Caco-2 (cell line): Measurements from ENCODE around the gene SERPINE1. TPM values are rescaled to one million over a fixed set of nuclear protein-coding genes. Genes with fewer than 3 reads are reported as not detected.

Experiments used
- BruUV-seq: library from RNA; stranded (reverse); fragments of 400-500 nt; replicated peaks from 2 replicates; lab custom pipeline; 2021; lab: Mats Ljungman, UMichigan
- CTCF ChIA-PET: fragments of 300-600 bp; sonication (Branson Sonifier 250); formaldehyde crosslinking; loops from one replicate; lab custom pipeline; 2022; ENCODE audit warnings: antibody characterized with exemption; lab: Charles Lee
- POLR2A ChIA-PET: fragments of 300-600 bp; sonication (Branson Sonifier 250); formaldehyde crosslinking; loops from one replicate; lab custom pipeline; 2022; ENCODE audit warnings: antibody characterized with exemption; lab: Charles Lee
- DNase-seq, 2 experiments: peaks; one replicate each; pipeline versions ENCODE4 v3.0.0 to v3.0.0-alpha.2; 2020 to 2022
- H3K27me3 ChIP-seq: replicated peaks from 2 replicates; pipeline ENCODE4 v1.6.0; 2011; ENCODE audit warnings: low read length; ENCODE audit not compliant: control insufficient read depth, insufficient read depth
- H3K36me3 ChIP-seq: 2 replicates; pipeline ENCODE4 v1.5.1; 2011; ENCODE audit warnings: low read length; ENCODE audit not compliant: control insufficient read depth, insufficient read depth
- H3K4me1 ChIP-seq: fragments of 250-450 bp; sonication (Bioruptor Pico); 2 replicates; pipeline ENCODE4 v1.5.1; 2020; ENCODE audit warnings: mild to moderate bottlenecking
- H3K4me3 ChIP-seq: 2 replicates; pipeline ENCODE4 v1.5.1; 2011; ENCODE audit warnings: low read depth, mild to moderate bottlenecking, control low read depth, low read length
- H3K9me3 ChIP-seq: fragments of 250-450 bp; sonication (Bioruptor Pico); 2 replicates; pipeline ENCODE4 v1.5.1; 2020; ENCODE audit warnings: mild to moderate bottlenecking, moderate library complexity
- H3K27ac Mint-ChIP-seq: one replicate; pipeline ENCODE4 v1.8.0; 2022; ENCODE audit warnings: mixed read lengths; ENCODE audit not compliant: unreplicated experiment
- H3K27me3 Mint-ChIP-seq: one replicate; pipeline ENCODE4 v1.8.0; 2022; ENCODE audit warnings: mixed read lengths; ENCODE audit not compliant: insufficient read depth, unreplicated experiment
- H3K36me3 Mint-ChIP-seq: one replicate; pipeline ENCODE4 v1.8.0; 2022; ENCODE audit warnings: mild to moderate bottlenecking, mixed read lengths; ENCODE audit not compliant: insufficient read depth, unreplicated experiment
- H3K4me1 Mint-ChIP-seq: one replicate; pipeline ENCODE4 v1.8.0; 2022; ENCODE audit warnings: low read depth, mixed read lengths; ENCODE audit not compliant: unreplicated experiment
- H3K4me3 Mint-ChIP-seq: one replicate; pipeline ENCODE4 v1.8.0; 2022; ENCODE audit warnings: mild to moderate bottlenecking, moderate library complexity, mixed read lengths; ENCODE audit not compliant: unreplicated experiment
- H3K9me3 Mint-ChIP-seq: one replicate; pipeline ENCODE4 v1.8.0; 2022; ENCODE audit warnings: mixed read lengths; ENCODE audit not compliant: unreplicated experiment
- CTCF ChIP-seq, 2 experiments: fragments of 200-600 bp in 1 of 2; IDR thresholded peaks; 1 replicate in 1 of 2; 2 replicates in 1 of 2; pipeline versions ENCODE4 v1.5.1 to v1.8.0; 2011 to 2022; ENCODE audit warnings: antibody characterized with exemption in 1 of 2, control low read depth in 1 of 2, inconsistent platforms in 1 of 2, low read depth in 1 of 2, low read length in 1 of 2, mild to moderate bottlenecking in 1 of 2, moderate library complexity in 1 of 2; ENCODE audit not compliant: insufficient read depth in 1 of 2, severe bottlenecking in 1 of 2, unreplicated experiment in 1 of 2
- intact Hi-C: fragments of 100-400 bp; cut with micrococcal nuclease; formaldehyde crosslinking; loops from one replicate; pipeline ENCODE4 v1.10.0; 2022; ENCODE audit not compliant: unreplicated experiment
- total RNA-seq: library from RNA; stranded (reverse); gene quantifications from 2 replicates; pipeline ENCODE4 v1.2.3, GENCODE V29; 2022

SERPINE1 gene
- total RNA-seq, 1 experiment from 2014 or later = 0.25 TPM

DNA sequence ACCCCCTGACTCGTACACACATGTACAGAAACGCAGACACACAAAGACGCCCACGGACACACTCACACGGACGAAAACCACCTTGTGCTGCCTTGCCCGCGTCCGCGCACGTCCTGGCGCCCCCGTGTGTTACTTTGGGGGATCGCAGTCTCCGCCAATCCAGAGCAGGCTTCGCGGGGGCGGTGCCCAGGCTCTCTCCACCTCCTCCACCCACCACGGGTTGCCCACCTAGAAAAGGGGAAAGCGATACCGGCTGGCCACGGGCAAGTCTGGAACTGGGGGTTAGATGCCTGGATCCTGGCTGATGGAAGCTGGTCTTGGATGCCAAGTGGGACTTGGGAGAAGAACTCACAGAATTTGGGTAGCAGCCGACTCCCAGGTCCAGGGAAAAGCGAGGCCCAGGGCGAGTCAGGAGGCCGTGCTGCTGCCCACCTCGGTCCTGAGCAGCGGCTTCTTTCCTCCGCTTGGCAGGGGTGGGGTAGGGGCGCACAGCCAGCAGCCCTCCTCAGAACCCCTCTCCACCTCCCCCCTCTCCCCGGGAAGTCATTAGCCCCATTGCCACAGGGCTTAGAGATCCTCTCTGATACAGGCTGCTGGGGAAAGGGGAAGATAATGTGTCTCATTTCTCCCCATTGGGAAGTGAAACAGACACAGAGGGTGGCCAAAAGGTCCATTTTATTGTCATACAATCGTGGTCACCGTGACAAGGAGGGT is 43.1 kb downstream of the SERPINE1 start:
- H3K4me3 ChIP-seq = no peak overlapping the region
- POLR2A ChIA-PET = no interaction called here
- Mint-ChIP-seq H3K9me3 (no peaks in the 10 kb centered on the region), H3K4me3 (no peak overlapping the region), H3K27ac (no peak overlapping the region), H3K27me3 (peaks cover 59% of the 10 kb centered on the region), H3K4me1 (peaks cover 45% of the 10 kb centered on the region), H3K36me3 (peaks cover 11% of the 10 kb centered on the region)
- BruUV-seq = no TSS peak
- peak; percentile 67 to 88 for DNase-seq
- H3K27me3 ChIP-seq = peaks cover 10% of the 10 kb centered on the region
- H3K9me3 ChIP-seq = no peaks in the 10 kb centered on the region
- H3K36me3 ChIP-seq = no peaks in the 10 kb centered on the region
- TF ChIP-seq CTCF (IDR thresholded peaks at IDR 0.05; ENCODE audit: insufficient read depth in 1 of 2, low read depth in 1 of 2, low read length in 1 of 2, severe bottlenecking in 1 of 2, unreplicated experiment in 1 of 2) = peak; percentile 92 to 94
- CTCF ChIA-PET = interaction anchor here (0.9 to 1.5 kb wide), 3 partner anchors 9 to 26 kb away, joined by 3 to 7 read pairs (median 6); no protein-coding TSS in a partner anchor
- intact Hi-C loops = loop anchor here (1.0 kb wide), 2 partner anchors 22 to 26 kb away; no protein-coding TSS in a partner anchor
- H3K4me1 ChIP-seq = peaks cover 29% of the 10 kb centered on the region

DNA sequence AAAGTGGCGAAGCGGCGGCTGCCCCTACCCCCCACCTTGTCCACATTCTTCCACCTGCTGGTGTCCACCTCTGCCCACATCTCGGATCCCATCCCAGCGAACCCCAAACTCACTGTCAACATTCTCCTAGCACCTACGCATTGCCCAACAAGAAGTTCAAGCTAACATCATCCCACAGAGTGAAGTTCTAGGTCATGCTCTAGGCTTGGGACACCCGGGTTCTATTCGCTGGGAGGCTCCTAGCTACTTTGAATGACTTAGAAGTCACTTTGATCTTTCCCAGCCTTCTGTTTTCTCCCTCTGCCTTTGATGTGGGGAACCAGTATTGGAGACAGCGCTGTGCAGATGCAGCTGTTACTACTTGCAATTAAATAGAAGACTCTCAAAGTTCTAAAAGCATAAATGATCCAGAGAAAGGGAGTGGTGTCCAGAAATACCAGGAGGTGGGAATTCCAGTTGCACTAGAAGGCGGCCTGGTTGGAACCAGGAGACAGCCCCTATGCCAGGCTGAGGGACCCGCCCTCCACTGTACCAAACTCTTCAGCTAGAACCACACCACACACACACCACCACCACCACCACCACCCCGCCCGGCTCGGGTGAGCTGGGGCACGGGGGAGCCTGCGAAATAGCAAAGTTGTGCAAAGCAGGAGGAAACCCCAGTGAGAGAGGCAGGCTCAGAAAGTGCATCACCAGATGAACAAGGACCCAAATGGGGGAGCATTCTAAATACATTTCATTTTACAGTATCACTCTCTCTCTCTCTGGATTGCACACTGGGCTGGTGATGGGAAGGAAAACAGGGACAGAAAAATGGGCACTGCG is 43.9 kb downstream of the SERPINE1 start:
- H3K36me3 Mint-ChIP-seq = peaks cover 2% of the 10 kb centered on the region
- ChIA-PET POLR2A (interaction anchor here (0.7 kb wide), 1 partner anchor 1176 kb away, joined by 3 read pairs; no protein-coding TSS in a partner anchor), CTCF (interaction anchor here (0.9 to 1.5 kb wide), 4 partner anchors 10 to 27 kb away, joined by 3 to 7 read pairs (median 6); no protein-coding TSS in a partner anchor)
- intact Hi-C loops = loop anchor here (1.0 kb wide), 1 partner anchor 27 kb away; no protein-coding TSS in a partner anchor
- no peaks in the 10 kb centered on the region for H3K9me3 ChIP-seq
- no peak overlapping the region for H3K27ac Mint-ChIP-seq
- H3K4me1 Mint-ChIP-seq = peaks cover 40% of the 10 kb centered on the region
- H3K4me3 ChIP-seq = no peak overlapping the region
- peaks cover 26% of the 10 kb centered on the region for H3K4me1 ChIP-seq
- H3K27me3 ChIP-seq = peaks cover 10% of the 10 kb centered on the region
- no peaks in the 10 kb centered on the region for H3K9me3 Mint-ChIP-seq
- DNase-seq = no peak
- BruUV-seq = no TSS peak
- H3K4me3 Mint-ChIP-seq = peak overlapping the region; percentile 64
- H3K36me3 ChIP-seq = no peaks in the 10 kb centered on the region
- peaks cover 60% of the 10 kb centered on the region for H3K27me3 Mint-ChIP-seq
- no peak for TF ChIP-seq CTCF (IDR thresholded peaks at IDR 0.05; ENCODE audit: insufficient read depth in 1 of 2, low read depth in 1 of 2, low read length in 1 of 2, severe bottlenecking in 1 of 2, unreplicated experiment in 1 of 2)

GRCh38 chr7:101171442-101171837 is 44.5 kb downstream of the SERPINE1 start:
- Histone ChIP-seq H3K9me3 (no peaks in the 10 kb centered on the region), H3K4me1 (peaks cover 26% of the 10 kb centered on the region), H3K36me3 (no peaks in the 10 kb centered on the region), H3K27me3 (peaks cover 10% of the 10 kb centered on the region), H3K4me3 (no peak overlapping the region)
- BruUV-seq = no TSS peak
- Mint-ChIP-seq H3K36me3 (no peaks in the 10 kb centered on the region), H3K9me3 (no peaks in the 10 kb centered on the region), H3K4me1 (peaks cover 36% of the 10 kb centered on the region), H3K4me3 (peak overlapping the region; percentile 64), H3K27ac (no peak overlapping the region), H3K27me3 (peaks cover 56% of the 10 kb centered on the region)
- ChIA-PET POLR2A (interaction anchor here (0.7 kb wide), 1 partner anchor 1177 kb away, joined by 3 read pairs; no protein-coding TSS in a partner anchor), CTCF (interaction anchor here (1.0 to 1.5 kb wide), 3 partner anchors 22 to 111 kb away, joined by 6 read pairs; no protein-coding TSS in a partner anchor)
- intact Hi-C loops = no loop called here
- peak in 1 of 2 experiments; percentile 49 for DNase-seq
- TF ChIP-seq CTCF (IDR thresholded peaks at IDR 0.05; ENCODE audit: insufficient read depth in 1 of 2, low read depth in 1 of 2, low read length in 1 of 2, severe bottlenecking in 1 of 2, unreplicated experiment in 1 of 2) = peak in 1 of 2 experiments; percentile 47
